GM12875 (cell line): ENCODE results near the gene MARCKS.

Experiments used
- H3K4me3 ChIP-seq: one replicate; pipeline ENCODE4 v1.5.1; 2011; ENCODE audit warnings: low read depth, low read length, control low read depth
- TF ChIP-seq, protein P1 (sequence below): IDR thresholded peaks from 2 replicates; pipeline ENCODE4 v1.5.1; 2011; ENCODE audit warnings: low read depth, mild to moderate bottlenecking, control low read depth, inconsistent platforms, low read length, moderate library complexity, borderline replicate concordance; ENCODE audit not compliant: insufficient read depth

The MARCKS gene

DNA sequence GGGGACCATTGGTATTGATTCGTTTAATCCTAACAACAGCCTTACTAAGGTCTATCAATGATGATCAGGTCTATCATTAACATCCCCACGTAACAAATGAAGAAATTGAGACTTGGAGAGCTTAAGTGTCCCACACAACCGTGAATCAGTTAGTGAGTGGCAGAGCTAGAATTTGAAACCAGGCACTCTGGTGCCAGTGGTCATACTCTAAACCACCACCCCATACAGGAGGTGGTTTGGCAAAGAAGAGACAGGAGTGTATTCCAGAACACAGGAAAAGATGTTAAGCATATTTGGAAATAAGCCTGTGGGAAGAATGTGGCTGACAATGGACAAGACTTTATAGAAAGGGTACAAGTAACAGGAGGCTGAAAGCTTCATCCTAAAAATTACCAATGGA, 35.7 kb upstream of the MARCKS start:
- TF ChIP-seq, protein P1, sequence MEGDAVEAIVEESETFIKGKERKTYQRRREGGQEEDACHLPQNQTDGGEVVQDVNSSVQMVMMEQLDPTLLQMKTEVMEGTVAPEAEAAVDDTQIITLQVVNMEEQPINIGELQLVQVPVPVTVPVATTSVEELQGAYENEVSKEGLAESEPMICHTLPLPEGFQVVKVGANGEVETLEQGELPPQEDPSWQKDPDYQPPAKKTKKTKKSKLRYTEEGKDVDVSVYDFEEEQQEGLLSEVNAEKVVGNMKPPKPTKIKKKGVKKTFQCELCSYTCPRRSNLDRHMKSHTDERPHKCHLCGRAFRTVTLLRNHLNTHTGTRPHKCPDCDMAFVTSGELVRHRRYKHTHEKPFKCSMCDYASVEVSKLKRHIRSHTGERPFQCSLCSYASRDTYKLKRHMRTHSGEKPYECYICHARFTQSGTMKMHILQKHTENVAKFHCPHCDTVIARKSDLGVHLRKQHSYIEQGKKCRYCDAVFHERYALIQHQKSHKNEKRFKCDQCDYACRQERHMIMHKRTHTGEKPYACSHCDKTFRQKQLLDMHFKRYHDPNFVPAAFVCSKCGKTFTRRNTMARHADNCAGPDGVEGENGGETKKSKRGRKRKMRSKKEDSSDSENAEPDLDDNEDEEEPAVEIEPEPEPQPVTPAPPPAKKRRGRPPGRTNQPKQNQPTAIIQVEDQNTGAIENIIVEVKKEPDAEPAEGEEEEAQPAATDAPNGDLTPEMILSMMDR = no peak
- H3K4me3 ChIP-seq = no peak overlapping the region

GRCh38 chr6:113823916-113824315, 33.2 kb upstream of the MARCKS start:
- TF ChIP-seq, protein P1 = no peak
- H3K4me3 ChIP-seq = no peak overlapping the region

GRCh38 chr6:113824411-113824810, 32.7 kb upstream of the MARCKS start:
- TF ChIP-seq, protein P1 = no peak
- H3K4me3 ChIP-seq = no peak overlapping the region

GRCh38 chr6:113824866-113825265, 32.3 kb upstream of the MARCKS start:
- TF ChIP-seq, protein P1 = no peak
- H3K4me3 ChIP-seq = no peak overlapping the region

GRCh38 chr6:113825781-113826180, 31.4 kb upstream of the MARCKS start:
- TF ChIP-seq, protein P1 = no peak
- no peak overlapping the region for H3K4me3 ChIP-seq

- TF ChIP-seq, protein P1 = no peak
- H3K4me3 ChIP-seq = no peak overlapping the region
These were observed 28.0 kb upstream of the MARCKS start for GRCh38 chr6:113828984-113829695.

DNA sequence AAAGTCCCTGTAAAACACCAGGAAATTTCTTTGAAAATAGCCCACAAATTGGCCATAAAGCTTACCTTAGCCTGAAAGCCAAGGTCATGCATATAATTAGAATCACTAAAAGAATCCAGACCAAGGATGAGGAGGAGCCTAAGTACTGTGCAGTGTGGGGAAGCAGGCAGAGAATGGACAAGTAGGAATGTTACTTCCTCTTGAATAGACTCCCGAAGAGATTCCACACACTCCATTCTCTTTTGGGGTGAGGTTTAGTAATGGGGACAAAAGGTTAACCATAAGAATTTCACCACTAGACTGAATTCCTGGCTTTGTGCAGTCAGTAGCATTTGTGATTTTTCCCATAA, 27.5 kb upstream of the MARCKS start:
- TF ChIP-seq, protein P1 = no peak
- H3K4me3 ChIP-seq = no peak overlapping the region
